22Rv1 (cell line): Measurements from ENCODE around the gene BACH1.

Experiments
- CTCF ChIP-seq: fragments of 450-650 bp; IDR thresholded peaks from 2 replicates; pipeline ENCODE4 v1.5.1; 2017; ENCODE audit warnings: mild to moderate bottlenecking
- ZFX ChIP-seq: fragments of 450-650 bp; IDR thresholded peaks from 2 replicates; pipeline ENCODE4 v1.6.1; 2017; ENCODE audit warnings: antibody characterized with exemption, borderline replicate concordance

- no peak for TF ChIP-seq CTCF
- no peak for TF ChIP-seq ZFX
Observed at GRCh38 chr21:29387598-29387997, 88.9 kb downstream of the BACH1 start.
